ENCODE measurements around the gene HERC6. TPM values are rescaled to one million over a fixed set of nuclear protein-coding genes. Genes with fewer than 3 reads are reported as not detected.

Gene HERC6
- total RNA-seq: 0.48 and 6.6 TPM in 2 replicates

GRCh38 chr4:88378691-88379559 lies at the start of gene HERC6:
TSS of gene HERC6 (plus strand) at chr4:88378852. CDS start at chr4:88378922, 70 bp downstream.

GRCh38 chr4:88456670-88457306 lies 78.1 kb downstream of the HERC6 start, which contains the start of gene HERC5:
TSS of gene HERC5 (plus strand) at chr4:88457119. CDS start at chr4:88457270, 151 bp downstream.

Other genes starting within 250 kb of the HERC6 start
- 0.08 and 1.0 TPM in 2 replicates for gene ABCG2, start 220.2 kb upstream of the HERC6 start, total RNA-seq
- gene PPM1K, start 94.3 kb upstream of the HERC6 start, total RNA-seq: 6.6 and 8.6 TPM in 2 replicates
- 0.08 and 3.0 TPM in 2 replicates for gene HERC5, start 78.3 kb downstream of the HERC6 start, total RNA-seq
- 76.8 and 111 TPM in 2 replicates for gene PYURF, start 144.9 kb downstream of the HERC6 start, total RNA-seq
- gene HERC3, start 213.6 kb downstream of the HERC6 start, total RNA-seq: 8.0 and 9.2 TPM in 2 replicates